Progenitor cell of endocrine pancreas (in vitro differentiated cells): Measurements from ENCODE around the gene CNTN1. TPM values are rescaled to one million over a fixed set of nuclear protein-coding genes. Genes with fewer than 3 reads are reported as not detected.

Source experiments
- DNase-seq: peaks from one replicate; pipeline ENCODE4 v3.0.0; 2021; ENCODE audit warnings: low spot score; ENCODE audit not compliant: unreplicated experiment
- H3K27ac Mint-ChIP-seq: 2 replicates; pipeline ENCODE4 v1.8.0; 2021; ENCODE audit warnings: mild to moderate bottlenecking, moderate library complexity, mixed read lengths
- H3K27me3 Mint-ChIP-seq: 2 replicates; pipeline ENCODE4 v1.8.0; 2021; ENCODE audit warnings: mixed read lengths
- H3K36me3 Mint-ChIP-seq: 2 replicates; pipeline ENCODE4 v1.8.0; 2022; ENCODE audit warnings: mixed read lengths; ENCODE audit not compliant: insufficient read depth
- H3K4me1 Mint-ChIP-seq: 2 replicates; pipeline ENCODE4 v1.8.0; 2021; ENCODE audit warnings: low read depth, mixed read lengths
- H3K4me3 Mint-ChIP-seq: 2 replicates; pipeline ENCODE4 v1.8.0; 2021; ENCODE audit warnings: low read depth, mild to moderate bottlenecking, moderate library complexity, mixed read lengths
- H3K9me3 Mint-ChIP-seq: 2 replicates; pipeline ENCODE4 v1.8.0; 2021; ENCODE audit warnings: low read depth, mixed read lengths
- CTCF ChIP-seq: fragments of 200-600 bp; sonication (generic); IDR thresholded peaks from one replicate; pipeline ENCODE4 v1.5.0; 2021; ENCODE audit warnings: antibody characterized with exemption, mild to moderate bottlenecking; ENCODE audit not compliant: unreplicated experiment
- total RNA-seq: library from RNA; stranded (reverse); gene quantifications from 2 replicates; pipeline ENCODE4 v1.2.1, GENCODE V29; 2021

The CNTN1 gene
- total RNA-seq, 1 donor from 2014 or later = 3.1 TPM

GRCh38 chr12:40681148-40681547 lies 11.1 kb upstream of the CNTN1 start:
- no peak overlapping the region for H3K27ac Mint-ChIP-seq
- H3K4me3 Mint-ChIP-seq = no peak overlapping the region
- no peak for DNase-seq
- H3K36me3 Mint-ChIP-seq = peaks cover 2% of the 10 kb centered on the region
- H3K9me3 Mint-ChIP-seq = peaks cover 10% of the 10 kb centered on the region
- H3K4me1 Mint-ChIP-seq = no peaks in the 10 kb centered on the region
- no peak for TF ChIP-seq CTCF
- peaks cover 3% of the 10 kb centered on the region for H3K27me3 Mint-ChIP-seq

GRCh38 chr12:40684986-40685385 lies 7.3 kb upstream of the CNTN1 start:
- H3K27me3 Mint-ChIP-seq = peaks cover 13% of the 10 kb centered on the region
- H3K27ac Mint-ChIP-seq = no peak overlapping the region
- H3K9me3 Mint-ChIP-seq = no peaks in the 10 kb centered on the region
- DNase-seq = no peak
- no peaks in the 10 kb centered on the region for H3K36me3 Mint-ChIP-seq
- no peaks in the 10 kb centered on the region for H3K4me1 Mint-ChIP-seq
- TF ChIP-seq CTCF = no peak
- no peak overlapping the region for H3K4me3 Mint-ChIP-seq

- TF ChIP-seq CTCF = no peak
- no peak for DNase-seq
- no peaks in the 10 kb centered on the region for H3K36me3 Mint-ChIP-seq
- peaks cover 35% of the 10 kb centered on the region for H3K27me3 Mint-ChIP-seq
- H3K9me3 Mint-ChIP-seq = no peaks in the 10 kb centered on the region
- H3K4me1 Mint-ChIP-seq = peaks cover 3% of the 10 kb centered on the region
- H3K4me3 Mint-ChIP-seq = no peak overlapping the region
- no peak overlapping the region for H3K27ac Mint-ChIP-seq
These were observed 4.0 kb upstream of the CNTN1 start for GRCh38 chr12:40688085-40688725.

- Mint-ChIP-seq H3K27ac (no peak overlapping the region), H3K9me3 (no peaks in the 10 kb centered on the region), H3K4me3 (no peak overlapping the region), H3K27me3 (peaks cover 49% of the 10 kb centered on the region), H3K36me3 (no peaks in the 10 kb centered on the region), H3K4me1 (peaks cover 4% of the 10 kb centered on the region)
- DNase-seq = no peak
- no peak for TF ChIP-seq CTCF
These were observed 2.7 kb upstream of the CNTN1 start for GRCh38 chr12:40689576-40689975.

GRCh38 chr12:40692765-40693206 lies 547 bp downstream of the CNTN1 start:
- peaks cover 63% of the 10 kb centered on the region for H3K27me3 Mint-ChIP-seq
- peaks cover 4% of the 10 kb centered on the region for H3K4me1 Mint-ChIP-seq

More at GRCh38 chr12:40692765-40693206, 547 bp downstream of the CNTN1 start:
- peak overlapping the region; percentile 89 for H3K4me3 Mint-ChIP-seq
- no peaks in the 10 kb centered on the region for H3K36me3 Mint-ChIP-seq
- no peak overlapping the region for H3K27ac Mint-ChIP-seq
- H3K9me3 Mint-ChIP-seq = no peaks in the 10 kb centered on the region
- DNase-seq = peak; percentile 10
- TF ChIP-seq CTCF = no peak
